B cell (primary cell): ENCODE data around the gene CLASP1. TPM values are rescaled to one million over a fixed set of nuclear protein-coding genes. Genes with fewer than 3 reads are reported as not detected.

ENCODE experiments used
- ATAC-seq: fragments of 200-7000 bp; cut with Tn5 transposase; one replicate; pipeline ENCODE4 v1.10.0; 2021; ENCODE audit warnings: low read depth, mild to moderate bottlenecking, moderate number of reproducible peaks, moderate library complexity
- CTCF ChIA-PET: fragments of 350-600 bp; sonication (Branson Sonifier 250); formaldehyde crosslinking; loops from one replicate; lab custom pipeline; 2021; ENCODE audit warnings: antibody characterized with exemption, inconsistent platforms; lab: Charles Lee
- POLR2A ChIA-PET: fragments of 350-600 bp; sonication (Branson Sonifier 250); formaldehyde crosslinking; loops from one replicate; lab custom pipeline; 2021; ENCODE audit warnings: antibody characterized with exemption; lab: Charles Lee
- DNase-seq: peaks from one replicate; pipeline ENCODE4 v3.0.0; 2013
- H2AFZ ChIP-seq: 2 replicates; pipeline ENCODE4 v1.6.1; 2012; ENCODE audit warnings: mild to moderate bottlenecking, low read depth, low read length; ENCODE audit not compliant: insufficient read depth, poor library complexity, severe bottlenecking
- H3K27ac ChIP-seq, 2 donors: 1 replicate in 1 of 2; 2 replicates in 1 of 2; pipeline ENCODE4 v1.5.1; 2012 to 2013; ENCODE audit warnings: low read length in 2 of 2, mild to moderate bottlenecking in 2 of 2, moderate library complexity in 1 of 2
- H3K27me3 ChIP-seq, 4 experiments: fragments of 200-600 bp in 1 of 4; sonication (generic) in 1 of 4; replicated peaks in 1 of 4; 1 replicate in 2 of 4; 2 replicates in 2 of 4; pipeline versions ENCODE4 v1.6.1 to v1.7.0; 2013 to 2016; ENCODE audit warnings: low read length in 3 of 4, mild to moderate bottlenecking in 2 of 4, mixed read lengths in 1 of 4, moderate library complexity in 1 of 4; ENCODE audit not compliant: insufficient read depth in 4 of 4, control insufficient read depth in 3 of 4; ENCODE audit errors: control extremely low read depth in 1 of 4
- H3K36me3 ChIP-seq, 2 experiments: replicated peaks in 1 of 2; 1 replicate in 1 of 2; 2 replicates in 1 of 2; pipeline versions ENCODE4 v1.6.1 to v1.7.1; 2013; ENCODE audit warnings: low read length in 1 of 2; ENCODE audit not compliant: insufficient read depth in 2 of 2, control insufficient read depth in 1 of 2; ENCODE audit errors: control extremely low read depth in 1 of 2, extremely low read depth in 1 of 2
- H3K4me1 ChIP-seq, 2 donors: fragments of 200-600 bp in 1 of 2; sonication (generic) in 1 of 2; 1 replicate in 1 of 2; 2 replicates in 1 of 2; pipeline versions ENCODE4 v1.5.1 to v1.6.1; 2013 to 2017; ENCODE audit warnings: low read length in 2 of 2; ENCODE audit not compliant: control insufficient read depth in 2 of 2, insufficient read depth in 2 of 2
- H3K4me2 ChIP-seq: replicated peaks from 2 replicates; pipeline ENCODE3; 2012; ENCODE audit warnings: mild to moderate bottlenecking, low read depth, low read length; ENCODE audit not compliant: poor library complexity, severe bottlenecking
- H3K4me3 ChIP-seq, 5 experiments: fragments of 200-600 bp in 1 of 5; sonication (generic) in 1 of 5; 1 replicate in 3 of 5; 2 replicates in 2 of 5; pipeline versions ENCODE4 v1.5.1 to v1.7.0; 2011 to 2016; ENCODE audit warnings: low read length in 4 of 5, mild to moderate bottlenecking in 4 of 5, low read depth in 2 of 5, control low read depth in 1 of 5, moderate library complexity in 1 of 5; ENCODE audit not compliant: insufficient read depth in 1 of 5; ENCODE audit errors: control extremely low read depth in 1 of 5, extremely low read depth in 1 of 5
- H3K79me2 ChIP-seq: fragments of 200-600 bp; sonication (generic); one replicate; pipeline ENCODE4 v1.6.0; 2016; ENCODE audit warnings: low read length; ENCODE audit not compliant: control insufficient read depth, insufficient read depth
- H3K9ac ChIP-seq: fragments of 200-600 bp; sonication (generic); 2 replicates; pipeline ENCODE4 v1.6.1; 2017; ENCODE audit warnings: mild to moderate bottlenecking, low read length, moderate library complexity
- H3K9me3 ChIP-seq, 3 donors: one replicate each; pipeline versions ENCODE4 v1.6.1 to v1.7.1; 2013; ENCODE audit warnings: low read length in 2 of 3; ENCODE audit not compliant: control insufficient read depth in 2 of 3, insufficient read depth in 1 of 3; ENCODE audit errors: control extremely low read depth in 1 of 3
- H4K20me1 ChIP-seq: 2 replicates; pipeline ENCODE4 v1.6.0; 2012; ENCODE audit warnings: mild to moderate bottlenecking, low read length; ENCODE audit not compliant: insufficient read depth, control insufficient read depth, poor library complexity, severe bottlenecking
- H3K27ac Mint-ChIP-seq: one replicate; pipeline ENCODE4 v1.8.0; 2021; ENCODE audit warnings: mixed read lengths
- H3K27me3 Mint-ChIP-seq: one replicate; pipeline ENCODE4 v1.8.0; 2021; ENCODE audit warnings: mixed read lengths
- H3K4me1 Mint-ChIP-seq: one replicate; pipeline ENCODE4 v1.8.0; 2021; ENCODE audit warnings: mixed read lengths
- H3K4me3 Mint-ChIP-seq: one replicate; pipeline ENCODE4 v1.8.0; 2021; ENCODE audit warnings: mixed read lengths
- H3K9me3 Mint-ChIP-seq: one replicate; pipeline ENCODE4 v1.8.0; 2022; ENCODE audit warnings: mixed read lengths; ENCODE audit not compliant: insufficient read depth
- EZH2 ChIP-seq: IDR thresholded peaks from 2 replicates; pipeline ENCODE4 v1.6.1; 2012; ENCODE audit warnings: borderline replicate concordance, low read depth, mild to moderate bottlenecking, moderate library complexity, low read length; ENCODE audit not compliant: insufficient read depth, poor library complexity, severe bottlenecking
- WGBS: methylation state at CpG from one replicate; pipeline ENCODE4 v1.1.5; 2013; ENCODE audit warnings: missing lambda C conversion rate; ENCODE audit not compliant: insufficient coverage; 5-methylcytosine and 5-hydroxymethylcytosine counted together
- intact Hi-C: fragments of 100-400 bp; cut with micrococcal nuclease; formaldehyde crosslinking; loops from one replicate; pipeline ENCODE4 v1.10.0; 2022
- polyA plus RNA-seq: library from polyadenylated mRNA; depleted of rRNA; stranded (reverse); fragments of >200 nt; gene quantifications from 2 replicates; pipeline ENCODE4 v1.2.3, GENCODE V29; 2012
- total RNA-seq, 2 donors: library from RNA; stranded (reverse); fragments of 120-200 nt in 1 of 2; gene quantifications; 1 replicate in 1 of 2; 2 replicates in 1 of 2; pipeline versions ENCODE4 v1.2.3 to v1.2.4, GENCODE V29; 2013 to 2022
- TF ChIP-seq, protein P1 (sequence below): fragments of 200-600 bp; IDR thresholded peaks from one replicate; pipeline ENCODE4 v1.8.0; 2022; ENCODE audit warnings: antibody characterized with exemption, mild to moderate bottlenecking

The CLASP1 gene
- total and polyA plus RNA-seq, 2 donors (not counting 1 experiment from before 2014, with no cell fraction given) = 8.7 to 88.0 TPM

GRCh38 chr2:121541495-121541894 is 107.8 kb downstream of the CLASP1 start:
- Histone ChIP-seq H3K36me3 (no peaks in the 10 kb centered on the region), H3K4me3 (no peak overlapping the region), H3K4me2 (no peak overlapping the region), H3K27me3 (no peaks in the 10 kb centered on the region), H3K4me1 (peaks cover 4 to 8% of the 10 kb centered on the region in 2 donors), H3K79me2 (peaks cover 69% of the 10 kb centered on the region), H3K9me3 (no peaks in the 10 kb centered on the region), H2AFZ (no peak overlapping the region), H4K20me1 (peaks cover 20% of the 10 kb centered on the region), H3K9ac (no peak overlapping the region), H3K27ac (no peak overlapping the region)
- TF ChIP-seq, protein P1, sequence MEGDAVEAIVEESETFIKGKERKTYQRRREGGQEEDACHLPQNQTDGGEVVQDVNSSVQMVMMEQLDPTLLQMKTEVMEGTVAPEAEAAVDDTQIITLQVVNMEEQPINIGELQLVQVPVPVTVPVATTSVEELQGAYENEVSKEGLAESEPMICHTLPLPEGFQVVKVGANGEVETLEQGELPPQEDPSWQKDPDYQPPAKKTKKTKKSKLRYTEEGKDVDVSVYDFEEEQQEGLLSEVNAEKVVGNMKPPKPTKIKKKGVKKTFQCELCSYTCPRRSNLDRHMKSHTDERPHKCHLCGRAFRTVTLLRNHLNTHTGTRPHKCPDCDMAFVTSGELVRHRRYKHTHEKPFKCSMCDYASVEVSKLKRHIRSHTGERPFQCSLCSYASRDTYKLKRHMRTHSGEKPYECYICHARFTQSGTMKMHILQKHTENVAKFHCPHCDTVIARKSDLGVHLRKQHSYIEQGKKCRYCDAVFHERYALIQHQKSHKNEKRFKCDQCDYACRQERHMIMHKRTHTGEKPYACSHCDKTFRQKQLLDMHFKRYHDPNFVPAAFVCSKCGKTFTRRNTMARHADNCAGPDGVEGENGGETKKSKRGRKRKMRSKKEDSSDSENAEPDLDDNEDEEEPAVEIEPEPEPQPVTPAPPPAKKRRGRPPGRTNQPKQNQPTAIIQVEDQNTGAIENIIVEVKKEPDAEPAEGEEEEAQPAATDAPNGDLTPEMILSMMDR = no peak
- CTCF ChIA-PET = interaction anchor here (0.6 kb wide), 1 partner anchor 72 kb away, joined by 3 read pairs; no protein-coding TSS in a partner anchor
- POLR2A ChIA-PET = no interaction called here
- DNase-seq = no peak
- 96% methylated on average over 5 of the region's 7 CpGs for WGBS
- Mint-ChIP-seq H3K27me3 (no peaks in the 10 kb centered on the region), H3K4me3 (no peak overlapping the region), H3K4me1 (peaks cover 26% of the 10 kb centered on the region), H3K27ac (no peak overlapping the region), H3K9me3 (no peaks in the 10 kb centered on the region)
- intact Hi-C loops = no loop called here
- ATAC-seq = no peak

GRCh38 chr2:121539750-121540469 is 109.4 kb downstream of the CLASP1 start:
- no peak overlapping the region for H3K4me2 ChIP-seq

More at GRCh38 chr2:121539750-121540469, 109.4 kb downstream of the CLASP1 start:
- no peaks in the 10 kb centered on the region for H3K27me3 ChIP-seq
- no peak overlapping the region for H3K4me3 ChIP-seq
- no peak for TF ChIP-seq EZH2
- TF ChIP-seq, protein P1 = no peak
- POLR2A ChIA-PET = interaction anchor here (0.6 kb wide), 1 partner anchor 16 kb away, joined by 3 read pairs; no protein-coding TSS in a partner anchor
- H3K36me3 ChIP-seq = no peaks in the 10 kb centered on the region
- Mint-ChIP-seq H3K27me3 (no peaks in the 10 kb centered on the region), H3K4me1 (peaks cover 21% of the 10 kb centered on the region), H3K9me3 (no peaks in the 10 kb centered on the region), H3K27ac (no peak overlapping the region), H3K4me3 (no peak overlapping the region)
- H3K9ac ChIP-seq = no peak overlapping the region
- 100% methylated on average over 1 of the region's 4 CpGs for WGBS
- no peaks in the 10 kb centered on the region for H3K9me3 ChIP-seq
- H3K4me1 ChIP-seq = peaks cover 4 to 8% of the 10 kb centered on the region in 2 donors
- ATAC-seq (no peak), DNase-seq (no peak)
- H3K27ac ChIP-seq = no peak overlapping the region
- no peak overlapping the region for H2AFZ ChIP-seq
- intact Hi-C loops = no loop called here
- H3K79me2 ChIP-seq = peaks cover 68% of the 10 kb centered on the region
- CTCF ChIA-PET = no interaction called here
- H4K20me1 ChIP-seq = peaks cover 14% of the 10 kb centered on the region
